Stimulated activated CD8-positive, alpha-beta memory T cell treated with anti-CD3 and anti-CD28 coated beads, Interleukin-7, amount 100 ng/mL, for 4 hours (primary cell): ENCODE data around the gene TRIM44.
"Not testable (repeated sequence)": the region's sequence is repeated elsewhere in the genome, so short reads cannot be mapped to it uniquely, and the experiment has no call there.

Experiments
- DNase-seq, 2 donors: peaks; one replicate each; pipeline ENCODE4 v3.0.0-alpha.2; 2020; ENCODE audit warnings: low read depth in 2 of 2

TRIM44 gene

GRCh38 chr11:35751664-35752061 is 89.1 kb downstream of the TRIM44 start:
- no peak for DNase-seq

GRCh38 chr11:35752115-35752514 is 89.5 kb downstream of the TRIM44 start:
- no peak for DNase-seq

GRCh38 chr11:35753573-35753972 is 91.0 kb downstream of the TRIM44 start:
- DNase-seq = not testable (repeated sequence)

GRCh38 chr11:35759951-35760350 is 97.4 kb downstream of the TRIM44 start:
- not testable (repeated sequence) for DNase-seq

GRCh38 chr11:35761899-35762298 is 99.3 kb downstream of the TRIM44 start:
- DNase-seq = no peak

- no peak for DNase-seq
These were observed 100.7 kb downstream of the TRIM44 start for GRCh38 chr11:35763301-35763700.

GRCh38 chr11:35763765-35764164 is 101.2 kb downstream of the TRIM44 start:
- DNase-seq = no peak

GRCh38 chr11:35764417-35764816 is 101.8 kb downstream of the TRIM44 start:
- no peak for DNase-seq

GRCh38 chr11:35765211-35765610 is 102.6 kb downstream of the TRIM44 start:
- DNase-seq = no peak

GRCh38 chr11:35766651-35767050 is 104.1 kb downstream of the TRIM44 start:
- no peak for DNase-seq

- DNase-seq = not testable (repeated sequence)
These were observed 107.8 kb downstream of the TRIM44 start for GRCh38 chr11:35770425-35770824.

GRCh38 chr11:35771722-35772121 is 109.1 kb downstream of the TRIM44 start:
- DNase-seq = no peak

GRCh38 chr11:35777241-35777640 is 114.7 kb downstream of the TRIM44 start:
- not testable (repeated sequence) for DNase-seq

- DNase-seq = not testable (repeated sequence)
These were observed 116.4 kb downstream of the TRIM44 start for GRCh38 chr11:35778943-35779342.

GRCh38 chr11:35779409-35779808 is 116.8 kb downstream of the TRIM44 start:
- no peak for DNase-seq

- DNase-seq = no peak
These were observed 118.6 kb downstream of the TRIM44 start for GRCh38 chr11:35780951-35781860.

GRCh38 chr11:35781861-35782470 is 119.4 kb downstream of the TRIM44 start:
- DNase-seq = no peak

- DNase-seq = no peak
These were observed 121.2 kb downstream of the TRIM44 start for GRCh38 chr11:35783809-35784208.

GRCh38 chr11:35784699-35785098 is 122.1 kb downstream of the TRIM44 start:
- no peak for DNase-seq

- DNase-seq = no peak
These were observed 123.0 kb downstream of the TRIM44 start for GRCh38 chr11:35785287-35786167.

- DNase-seq = no peak
These were observed 123.6 kb downstream of the TRIM44 start for GRCh38 chr11:35786188-35786587.

- DNase-seq = no peak
These were observed 124.5 kb downstream of the TRIM44 start for GRCh38 chr11:35787013-35787504.
